Parathyroid adenoma (tissue), 2 donors: ENCODE data around the gene ARHGAP21.

Experiments
- H2AFZ ChIP-seq: fragments of 300-600 bp; sonication (generic); one replicate; pipeline ENCODE4 v1.7.0; 2017; ENCODE audit warnings: antibody characterized with exemption, mild to moderate bottlenecking
- H3K27ac ChIP-seq: fragments of 300-600 bp; sonication (generic); one replicate; pipeline ENCODE4 v1.7.0; 2017
- H3K27me3 ChIP-seq: fragments of 300-600 bp; sonication (generic); one replicate; pipeline ENCODE4 v1.7.0; 2017; ENCODE audit warnings: low read length; ENCODE audit not compliant: control insufficient read depth, insufficient read depth
- H3K36me3 ChIP-seq: fragments of 300-600 bp; sonication (generic); one replicate; pipeline ENCODE4 v1.7.0; 2017; ENCODE audit warnings: low read length; ENCODE audit not compliant: control insufficient read depth, insufficient read depth
- H3K4me1 ChIP-seq: fragments of 300-600 bp; sonication (generic); one replicate; pipeline ENCODE4 v1.7.0; 2017; ENCODE audit warnings: control low read depth
- H3K4me2 ChIP-seq: fragments of 300-600 bp; sonication (generic); one replicate; pipeline ENCODE4 v1.7.0; 2017; ENCODE audit warnings: low read length
- H3K4me3 ChIP-seq: fragments of 300-600 bp; sonication (generic); one replicate; pipeline ENCODE4 v1.7.0; 2017; ENCODE audit warnings: low read depth, low read length
- H3K79me2 ChIP-seq: fragments of 300-600 bp; sonication (generic); one replicate; pipeline ENCODE4 v1.7.0; 2017; ENCODE audit warnings: control low read depth
- H3K9ac ChIP-seq: fragments of 300-600 bp; sonication (generic); one replicate; pipeline ENCODE4 v1.7.0; 2017; ENCODE audit warnings: mild to moderate bottlenecking
- H3K9me3 ChIP-seq: fragments of 300-600 bp; sonication (generic); one replicate; pipeline ENCODE4 v1.7.0; 2017; ENCODE audit warnings: low read length; ENCODE audit not compliant: control insufficient read depth
- CTCF ChIP-seq: fragments of 300-600 bp; sonication (generic); IDR thresholded peaks from one replicate; pipeline ENCODE4 v1.7.0; 2017; ENCODE audit warnings: antibody characterized with exemption, mild to moderate bottlenecking
- donor health status: primary hyperparathyroidism.

ARHGAP21 gene

DNA sequence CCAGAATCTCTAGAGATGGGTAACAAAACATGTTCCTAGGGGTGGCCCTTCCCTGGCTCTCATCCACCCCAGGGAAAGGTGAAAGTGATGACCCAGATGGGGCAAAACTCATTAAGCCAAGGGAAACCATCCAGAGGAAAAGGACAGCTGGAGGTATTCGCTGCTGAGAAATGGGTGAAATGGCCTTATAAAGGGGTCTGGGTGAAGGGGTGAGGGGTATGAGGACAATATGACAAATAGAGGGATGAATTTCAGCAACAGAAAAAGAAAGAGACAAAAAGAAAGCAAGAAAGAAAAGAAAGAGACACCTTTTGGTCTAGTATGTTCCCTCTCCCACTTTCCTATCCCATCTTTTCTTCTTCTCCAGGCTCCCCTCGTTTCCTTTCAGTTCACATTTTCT lies 26.6 kb downstream of the ARHGAP21 start:
- peaks cover 4% of the 10 kb centered on the region for H3K4me1 ChIP-seq

DNA sequence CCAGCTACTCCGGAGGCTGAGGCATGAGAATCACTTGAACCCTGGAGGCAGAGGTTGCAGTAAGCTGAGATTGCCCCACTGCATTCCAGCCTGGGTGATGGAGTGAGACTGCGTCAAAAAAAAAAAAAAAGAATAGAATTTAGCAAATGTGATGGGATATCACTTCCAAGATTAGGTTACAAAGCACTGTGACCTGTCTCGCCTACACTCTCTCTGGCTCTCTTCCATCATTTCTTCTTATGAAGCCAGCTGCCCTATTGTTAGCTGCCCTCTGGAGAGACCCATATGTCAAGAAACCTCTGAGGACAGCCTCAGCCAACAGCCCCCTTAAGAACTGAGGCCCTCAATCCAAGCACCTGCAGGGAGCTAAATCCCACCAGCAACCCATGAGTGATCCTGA lies 28.2 kb downstream of the ARHGAP21 start:
- TF ChIP-seq CTCF = no peak
- no peak overlapping the region for H2AFZ ChIP-seq
- no peak overlapping the region for H3K4me2 ChIP-seq
- peaks cover 4% of the 10 kb centered on the region for H3K4me1 ChIP-seq
- peaks cover 42% of the 10 kb centered on the region for H3K79me2 ChIP-seq
- no peak overlapping the region for H3K9ac ChIP-seq
- no peak overlapping the region for H3K4me3 ChIP-seq
- H3K27ac ChIP-seq = no peak overlapping the region
- H3K9me3 ChIP-seq = no peaks in the 10 kb centered on the region
- no peaks in the 10 kb centered on the region for H3K36me3 ChIP-seq
- H3K27me3 ChIP-seq = no peaks in the 10 kb centered on the region

More for the DNA sequence above, 26.6 kb downstream of the ARHGAP21 start:
- Histone ChIP-seq H3K79me2 (peaks cover 43% of the 10 kb centered on the region), H3K4me2 (no peak overlapping the region), H3K36me3 (no peaks in the 10 kb centered on the region), H3K4me3 (no peak overlapping the region), H3K9me3 (no peaks in the 10 kb centered on the region), H3K27me3 (no peaks in the 10 kb centered on the region), H3K27ac (no peak overlapping the region), H3K9ac (no peak overlapping the region), H2AFZ (no peak overlapping the region)
- no peak for TF ChIP-seq CTCF

DNA sequence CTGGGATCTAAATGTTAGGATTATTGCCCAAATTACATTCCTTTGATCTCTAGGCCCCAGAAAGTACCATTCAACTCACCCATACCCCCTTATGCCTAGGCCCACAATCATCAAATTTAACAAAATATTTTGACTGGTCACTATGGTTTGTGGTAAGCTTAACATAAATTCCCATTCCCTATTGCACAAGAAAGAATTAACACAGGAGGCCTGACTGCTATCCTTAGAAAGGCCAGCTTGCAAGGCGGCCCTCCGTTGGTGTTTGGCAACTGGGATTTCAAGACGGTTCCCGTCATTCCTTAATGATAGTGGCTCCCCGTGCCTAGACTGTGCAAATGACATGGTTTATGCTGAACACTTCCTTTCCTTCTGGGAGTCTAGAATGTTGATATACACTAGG lies 29.6 kb downstream of the ARHGAP21 start:
- H3K4me1 ChIP-seq = peaks cover 4% of the 10 kb centered on the region
- no peak overlapping the region for H3K27ac ChIP-seq
- no peak overlapping the region for H3K4me2 ChIP-seq
- no peak overlapping the region for H3K9ac ChIP-seq
- no peaks in the 10 kb centered on the region for H3K27me3 ChIP-seq
- H3K79me2 ChIP-seq = peaks cover 35% of the 10 kb centered on the region
- H3K4me3 ChIP-seq = no peak overlapping the region
- no peaks in the 10 kb centered on the region for H3K9me3 ChIP-seq
- H2AFZ ChIP-seq = no peak overlapping the region
- no peak for TF ChIP-seq CTCF
- H3K36me3 ChIP-seq = no peaks in the 10 kb centered on the region

DNA sequence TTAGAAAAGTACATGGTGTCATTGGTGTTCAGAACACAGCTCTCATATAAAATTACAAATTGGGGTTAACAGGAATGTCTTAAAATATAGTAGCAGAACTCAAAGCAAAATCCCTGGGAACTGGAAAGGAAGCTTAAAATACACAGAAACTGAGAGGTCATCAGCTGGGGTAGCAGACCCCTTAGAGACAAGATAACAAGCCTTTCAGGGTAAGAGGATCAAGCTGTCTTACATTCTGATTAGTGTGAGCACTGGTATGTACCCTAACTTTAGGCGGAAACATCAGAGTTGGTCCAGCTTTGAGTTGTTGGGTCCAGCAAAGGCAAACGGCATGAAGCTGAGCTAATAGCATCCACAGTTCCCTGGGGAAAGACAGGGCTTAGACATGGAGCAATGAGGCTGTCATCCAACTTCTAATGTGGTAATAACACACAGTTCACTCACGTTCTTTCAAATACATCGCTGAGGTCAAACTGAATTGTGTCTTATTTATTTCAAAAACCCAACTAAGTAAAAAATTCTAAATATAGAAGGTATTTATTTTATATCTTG lies 32.6 kb downstream of the ARHGAP21 start:
- H3K27ac ChIP-seq = no peak overlapping the region
- H3K36me3 ChIP-seq = no peaks in the 10 kb centered on the region
- no peaks in the 10 kb centered on the region for H3K27me3 ChIP-seq
- no peak overlapping the region for H3K4me3 ChIP-seq
- H3K79me2 ChIP-seq = peaks cover 27% of the 10 kb centered on the region
- H3K9ac ChIP-seq = no peak overlapping the region
- no peak for TF ChIP-seq CTCF
- H3K4me2 ChIP-seq = no peak overlapping the region
- peaks cover 4% of the 10 kb centered on the region for H3K4me1 ChIP-seq
- H3K9me3 ChIP-seq = no peaks in the 10 kb centered on the region
- no peak overlapping the region for H2AFZ ChIP-seq

DNA sequence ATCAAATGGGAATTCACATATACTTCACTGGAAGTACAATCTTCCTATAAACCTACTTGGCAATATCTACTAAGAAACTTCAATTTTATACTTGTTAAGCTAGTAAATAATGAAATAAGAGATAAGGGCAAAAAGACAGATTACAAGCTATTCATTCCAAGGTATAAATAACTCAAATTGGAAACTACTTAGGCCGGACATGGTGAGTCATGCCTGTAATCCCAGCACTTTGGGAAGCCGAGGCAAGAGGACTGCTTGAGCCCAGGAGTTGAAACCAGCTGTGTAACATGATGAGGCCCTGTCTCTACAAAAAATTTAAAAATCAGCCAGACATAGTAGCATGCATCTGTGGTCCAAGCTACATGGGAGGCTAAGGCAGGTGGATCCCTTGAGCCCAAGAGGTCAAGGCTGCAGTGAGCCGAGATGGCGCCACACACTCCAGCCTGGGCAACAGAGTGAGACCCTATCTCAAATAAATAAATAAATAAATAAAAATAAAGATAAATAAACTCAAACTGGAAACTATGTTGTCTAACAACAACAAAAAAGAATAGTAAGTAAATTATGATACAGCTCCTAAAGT lies 37.6 kb downstream of the ARHGAP21 start:
- Histone ChIP-seq H3K9me3 (no peaks in the 10 kb centered on the region), H2AFZ (no peak overlapping the region), H3K9ac (no peak overlapping the region), H3K4me3 (no peak overlapping the region), H3K4me2 (no peak overlapping the region), H3K79me2 (peaks cover 11% of the 10 kb centered on the region), H3K27ac (no peak overlapping the region), H3K36me3 (no peaks in the 10 kb centered on the region), H3K4me1 (peaks cover under 1% of the 10 kb centered on the region), H3K27me3 (no peaks in the 10 kb centered on the region)
- TF ChIP-seq CTCF = no peak
